Mesothelial cell of epicardium (in vitro differentiated cells): ENCODE results near the gene CUBN. TPM values are rescaled to one million over a fixed set of nuclear protein-coding genes. Genes with fewer than 3 reads are reported as not detected.
A peak's percentile ranks its signal among the peaks of the same experiment; 100 is the strongest.
"Not testable (repeated sequence)": the region's sequence is repeated elsewhere in the genome, so short reads cannot be mapped to it uniquely, and the experiment has no call there.

ENCODE experiments used
- DNase-seq, 2 experiments: peaks; one replicate each; pipeline ENCODE4 v3.0.0; 2021; ENCODE audit warnings: low spot score in 2 of 2; ENCODE audit not compliant: unreplicated experiment in 2 of 2
- H3K27ac Mint-ChIP-seq: 2 replicates; pipeline ENCODE4 v1.8.0; 2021; ENCODE audit warnings: mixed read lengths
- H3K27me3 Mint-ChIP-seq: 2 replicates; pipeline ENCODE4 v1.8.0; 2021; ENCODE audit warnings: low read depth, mixed read lengths
- H3K36me3 Mint-ChIP-seq: 2 replicates; pipeline ENCODE4 v1.8.0; 2021; ENCODE audit warnings: mixed read lengths
- H3K4me1 Mint-ChIP-seq: 2 replicates; pipeline ENCODE4 v1.8.0; 2021; ENCODE audit warnings: mixed read lengths
- H3K4me3 Mint-ChIP-seq: 2 replicates; pipeline ENCODE4 v1.8.0; 2021; ENCODE audit warnings: mild to moderate bottlenecking, moderate library complexity, mixed read lengths
- H3K9me3 Mint-ChIP-seq: 2 replicates; pipeline ENCODE4 v1.8.0; 2021; ENCODE audit warnings: mixed read lengths
- total RNA-seq: library from RNA; stranded (reverse); gene quantifications from 3 replicates; pipeline ENCODE4 v1.2.1, GENCODE V29; 2021
- TF ChIP-seq, protein P1 (sequence below): fragments of 200-600 bp; sonication (generic); IDR thresholded peaks from one replicate; pipeline ENCODE4 v1.5.0; 2021; ENCODE audit warnings: antibody characterized with exemption; ENCODE audit not compliant: unreplicated experiment

Gene CUBN
- total RNA-seq, 1 donor from 2014 or later, result 1.5 TPM

DNA sequence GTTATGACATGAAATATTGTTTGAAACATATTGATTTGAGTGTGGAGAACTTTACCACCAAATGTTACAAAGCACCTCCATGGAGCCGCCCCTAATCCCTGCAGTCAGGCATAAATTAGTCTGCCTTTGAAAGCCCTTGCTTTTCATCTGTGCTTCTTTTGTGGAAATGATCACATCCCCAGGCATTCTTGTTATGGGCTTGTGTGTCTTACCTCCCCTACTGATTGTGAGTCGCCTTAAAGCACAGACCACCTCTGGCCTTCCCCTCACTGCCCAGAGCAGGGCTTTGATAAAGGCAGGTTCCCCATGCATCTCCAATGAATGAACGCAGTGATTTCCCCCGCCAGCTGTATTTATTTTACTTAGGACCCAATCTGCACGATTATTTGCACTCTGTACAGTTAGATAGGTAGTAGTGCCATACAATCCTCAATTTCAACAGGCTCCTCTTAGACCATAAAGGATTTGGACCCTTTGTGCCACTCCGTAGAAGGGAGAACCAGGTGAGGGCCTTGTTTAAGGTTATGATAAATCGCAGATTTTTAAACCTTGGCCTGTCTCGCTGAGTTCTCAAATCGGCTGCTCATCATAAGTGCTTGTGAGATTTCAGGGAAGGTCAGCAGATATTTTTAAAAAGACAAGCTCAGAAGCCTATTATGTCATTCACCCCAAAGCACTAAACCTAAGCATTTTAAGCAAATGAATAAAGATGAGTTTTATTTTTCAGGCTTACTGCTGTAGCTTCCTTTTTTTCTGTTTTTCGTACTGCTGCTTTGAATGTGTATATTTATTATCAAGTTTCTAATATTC lies 107.8 kb downstream of the CUBN start:
- peaks cover 35% of the 10 kb centered on the region for H3K4me1 Mint-ChIP-seq
- DNase-seq, result no peak
- peak overlapping the region; percentile 79 for H3K27ac Mint-ChIP-seq
- no peaks in the 10 kb centered on the region for H3K36me3 Mint-ChIP-seq
- TF ChIP-seq, protein P1, sequence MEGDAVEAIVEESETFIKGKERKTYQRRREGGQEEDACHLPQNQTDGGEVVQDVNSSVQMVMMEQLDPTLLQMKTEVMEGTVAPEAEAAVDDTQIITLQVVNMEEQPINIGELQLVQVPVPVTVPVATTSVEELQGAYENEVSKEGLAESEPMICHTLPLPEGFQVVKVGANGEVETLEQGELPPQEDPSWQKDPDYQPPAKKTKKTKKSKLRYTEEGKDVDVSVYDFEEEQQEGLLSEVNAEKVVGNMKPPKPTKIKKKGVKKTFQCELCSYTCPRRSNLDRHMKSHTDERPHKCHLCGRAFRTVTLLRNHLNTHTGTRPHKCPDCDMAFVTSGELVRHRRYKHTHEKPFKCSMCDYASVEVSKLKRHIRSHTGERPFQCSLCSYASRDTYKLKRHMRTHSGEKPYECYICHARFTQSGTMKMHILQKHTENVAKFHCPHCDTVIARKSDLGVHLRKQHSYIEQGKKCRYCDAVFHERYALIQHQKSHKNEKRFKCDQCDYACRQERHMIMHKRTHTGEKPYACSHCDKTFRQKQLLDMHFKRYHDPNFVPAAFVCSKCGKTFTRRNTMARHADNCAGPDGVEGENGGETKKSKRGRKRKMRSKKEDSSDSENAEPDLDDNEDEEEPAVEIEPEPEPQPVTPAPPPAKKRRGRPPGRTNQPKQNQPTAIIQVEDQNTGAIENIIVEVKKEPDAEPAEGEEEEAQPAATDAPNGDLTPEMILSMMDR, result no peak
- peaks cover 11% of the 10 kb centered on the region for H3K9me3 Mint-ChIP-seq
- H3K27me3 Mint-ChIP-seq, result no peaks in the 10 kb centered on the region
- H3K4me3 Mint-ChIP-seq, result no peak overlapping the region

DNA sequence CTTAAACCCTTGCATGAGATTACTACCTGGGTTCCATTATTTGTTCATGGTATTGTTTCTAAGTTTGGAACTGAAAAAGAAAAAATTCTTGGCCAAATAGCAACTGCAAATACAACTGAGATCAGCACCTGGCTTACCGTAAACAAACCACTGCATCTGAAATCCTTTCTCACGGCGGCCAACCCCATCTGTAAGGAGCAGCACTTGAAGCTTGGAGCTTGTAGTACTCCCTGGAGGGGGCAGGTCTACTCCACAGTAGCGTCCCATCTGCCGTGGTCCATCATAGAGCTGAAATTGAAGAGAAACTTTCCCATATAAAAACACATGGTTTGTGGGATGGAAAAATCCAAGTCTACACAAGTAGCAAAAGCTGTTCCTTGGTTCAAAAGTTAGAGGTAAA lies 109.9 kb downstream of the CUBN start:
- DNase-seq, result no peak
- Mint-ChIP-seq H3K27me3 (no peaks in the 10 kb centered on the region), H3K36me3 (no peaks in the 10 kb centered on the region), H3K9me3 (peaks cover 11% of the 10 kb centered on the region), H3K27ac (no peak overlapping the region), H3K4me3 (no peak overlapping the region), H3K4me1 (peaks cover 28% of the 10 kb centered on the region)
- TF ChIP-seq, protein P1, result no peak

- not testable (repeated sequence) for DNase-seq, H3K9me3 Mint-ChIP-seq, H3K4me3 Mint-ChIP-seq, H3K4me1 Mint-ChIP-seq, H3K36me3 Mint-ChIP-seq, H3K27ac Mint-ChIP-seq, H3K27me3 Mint-ChIP-seq
These were observed 116.3 kb downstream of the CUBN start for GRCh38 chr10:17013131-17013983.

DNA sequence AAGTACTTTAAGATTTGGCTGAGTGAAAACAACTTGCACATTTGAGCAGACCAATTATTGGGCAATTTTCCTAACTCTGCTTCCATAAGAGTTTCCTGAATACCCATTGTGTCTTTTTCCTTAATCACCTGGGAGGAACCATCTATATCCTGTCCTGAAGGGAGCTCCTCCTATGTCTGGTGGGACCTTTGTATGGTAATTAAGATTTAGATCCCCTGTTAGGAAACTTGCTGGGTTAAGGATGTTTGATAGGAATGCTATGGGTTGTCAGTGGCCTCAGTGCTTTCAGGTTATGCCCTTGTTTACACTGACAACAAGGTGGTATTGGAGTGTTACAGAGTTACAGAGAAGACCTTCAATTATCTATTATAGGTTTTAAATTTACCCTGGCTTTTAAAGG lies 116.9 kb downstream of the CUBN start:
- not testable (repeated sequence) for H3K4me1 Mint-ChIP-seq, H3K36me3 Mint-ChIP-seq, H3K27ac Mint-ChIP-seq, H3K27me3 Mint-ChIP-seq, DNase-seq, H3K9me3 Mint-ChIP-seq, H3K4me3 Mint-ChIP-seq

DNA sequence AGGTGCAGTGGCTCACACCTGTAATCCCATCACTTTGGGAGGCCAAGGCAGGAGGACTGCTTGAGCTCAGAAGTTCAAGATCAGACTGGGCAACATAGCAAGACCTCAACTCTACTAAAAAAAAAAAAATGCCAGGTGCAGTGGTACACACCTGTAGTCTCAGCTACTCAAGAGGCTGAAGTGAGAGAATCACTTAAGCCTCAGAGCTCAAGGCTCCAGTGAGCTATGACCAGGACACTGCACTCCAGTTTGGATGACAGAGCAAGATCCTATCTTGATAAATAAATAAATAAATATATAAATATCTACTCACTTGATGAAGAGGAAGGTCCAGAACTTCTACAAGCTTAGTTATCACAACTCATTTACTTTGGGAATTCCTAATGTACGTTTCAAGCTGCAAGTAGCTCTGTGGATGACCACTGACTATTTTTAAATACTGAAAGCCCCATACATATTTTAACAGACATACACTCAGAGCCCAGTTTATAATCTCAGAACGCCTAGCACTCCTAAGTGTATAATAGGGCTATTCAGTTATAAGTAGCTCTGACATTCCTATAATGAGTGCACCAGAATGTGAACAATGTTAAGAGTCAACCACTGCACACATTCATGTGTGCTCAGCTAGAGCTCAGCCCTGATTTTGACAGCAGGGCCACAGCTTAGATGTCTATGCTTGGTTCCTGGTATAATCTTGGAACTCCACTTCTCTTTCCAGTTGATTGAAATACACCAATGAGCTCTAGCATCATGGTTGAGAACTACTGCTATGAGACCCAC lies 119.1 kb downstream of the CUBN start:
- TF ChIP-seq, protein P1, result no peak

GRCh38 chr10:17009212-17009700 lies 120.4 kb downstream of the CUBN start:
- H3K4me1 Mint-ChIP-seq, result peaks cover 7% of the 10 kb centered on the region
- H3K4me3 Mint-ChIP-seq, result no peak overlapping the region
- DNase-seq, result no peak
- no peak overlapping the region for H3K27ac Mint-ChIP-seq
- TF ChIP-seq, protein P1, result no peak
- H3K27me3 Mint-ChIP-seq, result no peaks in the 10 kb centered on the region
- H3K9me3 Mint-ChIP-seq, result peaks cover 18% of the 10 kb centered on the region
- no peaks in the 10 kb centered on the region for H3K36me3 Mint-ChIP-seq

More for the DNA sequence above, 119.1 kb downstream of the CUBN start:
- no peak for DNase-seq
- Mint-ChIP-seq H3K4me3 (no peak overlapping the region), H3K36me3 (no peaks in the 10 kb centered on the region), H3K4me1 (peaks cover 7% of the 10 kb centered on the region), H3K9me3 (peaks cover 13% of the 10 kb centered on the region), H3K27ac (no peak overlapping the region), H3K27me3 (no peaks in the 10 kb centered on the region)
